ENCODE measurements around the gene FBXO28.
"Not testable (repeated sequence)": the region's sequence is repeated elsewhere in the genome, so short reads cannot be mapped to it uniquely, and the experiment has no call there.

FBXO28 gene, protein sequence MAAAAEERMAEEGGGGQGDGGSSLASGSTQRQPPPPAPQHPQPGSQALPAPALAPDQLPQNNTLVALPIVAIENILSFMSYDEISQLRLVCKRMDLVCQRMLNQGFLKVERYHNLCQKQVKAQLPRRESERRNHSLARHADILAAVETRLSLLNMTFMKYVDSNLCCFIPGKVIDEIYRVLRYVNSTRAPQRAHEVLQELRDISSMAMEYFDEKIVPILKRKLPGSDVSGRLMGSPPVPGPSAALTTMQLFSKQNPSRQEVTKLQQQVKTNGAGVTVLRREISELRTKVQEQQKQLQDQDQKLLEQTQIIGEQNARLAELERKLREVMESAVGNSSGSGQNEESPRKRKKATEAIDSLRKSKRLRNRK

DNA sequence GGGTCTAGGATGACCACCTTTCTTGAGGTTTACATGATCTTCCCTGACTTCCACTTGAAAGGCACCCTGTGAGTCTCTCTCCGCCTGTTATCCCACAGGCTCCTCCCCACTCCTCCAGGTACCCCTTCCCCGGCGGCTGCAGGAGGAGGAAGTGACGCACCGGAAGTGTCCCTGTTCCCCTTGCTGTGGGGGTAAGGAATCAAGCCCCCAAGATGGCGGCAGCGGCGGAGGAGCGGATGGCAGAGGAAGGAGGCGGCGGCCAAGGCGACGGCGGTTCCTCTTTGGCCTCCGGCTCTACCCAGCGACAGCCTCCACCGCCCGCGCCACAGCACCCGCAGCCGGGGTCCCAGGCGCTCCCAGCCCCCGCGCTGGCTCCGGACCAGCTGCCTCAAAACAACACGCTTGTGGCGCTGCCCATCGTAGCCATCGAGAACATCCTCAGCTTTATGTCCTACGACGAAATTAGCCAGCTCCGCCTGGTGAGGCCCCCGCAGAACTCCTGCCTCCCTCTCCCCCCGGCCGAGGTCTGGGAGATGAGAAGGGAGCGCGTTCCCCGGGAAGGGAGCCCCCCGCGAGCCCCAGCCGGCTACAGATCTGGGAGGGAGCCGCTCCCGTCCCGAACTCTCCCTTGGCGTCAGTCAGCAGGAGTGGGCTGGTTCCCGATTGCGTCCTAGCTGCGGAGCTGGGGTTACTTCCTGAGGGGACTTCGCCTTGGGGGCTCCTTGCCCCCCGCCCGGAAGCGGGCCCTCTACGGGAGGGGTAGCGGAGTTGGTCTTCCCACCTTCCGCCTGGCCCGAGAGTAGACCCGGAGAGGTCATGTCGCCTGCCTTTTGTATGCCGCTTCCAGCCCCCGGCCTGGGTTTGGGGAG lies at the start of gene FBXO28:
FBXO28 (plus strand) TSS at position 194 of the 869 bp plus-strand sequence; CDS start at position 213, 19 bp downstream.
- DNase-seq (ENCODE audit: low read depth in 2 of 2) = peak; percentile 87 to 88

DNA sequence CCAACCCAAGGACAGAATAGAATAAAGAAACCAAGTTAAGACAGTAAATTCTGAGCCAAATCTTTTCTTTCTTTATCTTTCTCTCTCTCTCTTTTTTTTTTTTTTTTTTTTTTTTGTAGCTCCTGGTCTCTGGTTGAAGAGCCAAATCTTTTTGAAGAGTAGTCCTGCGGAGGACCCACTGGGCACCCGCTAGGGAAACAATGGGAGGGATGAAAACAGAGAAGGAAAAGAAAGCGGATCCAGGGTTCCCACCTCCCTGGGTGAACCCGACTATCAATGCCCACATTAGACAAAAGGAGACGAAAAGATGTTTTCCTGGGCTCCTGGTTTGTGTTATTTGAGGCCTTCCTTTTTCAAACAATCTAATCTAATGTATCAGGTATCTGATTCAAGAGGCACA lies 49.8 kb upstream of the FBXO28 start:
- DNase-seq (ENCODE audit: low read depth in 2 of 2) = no peak

DNA sequence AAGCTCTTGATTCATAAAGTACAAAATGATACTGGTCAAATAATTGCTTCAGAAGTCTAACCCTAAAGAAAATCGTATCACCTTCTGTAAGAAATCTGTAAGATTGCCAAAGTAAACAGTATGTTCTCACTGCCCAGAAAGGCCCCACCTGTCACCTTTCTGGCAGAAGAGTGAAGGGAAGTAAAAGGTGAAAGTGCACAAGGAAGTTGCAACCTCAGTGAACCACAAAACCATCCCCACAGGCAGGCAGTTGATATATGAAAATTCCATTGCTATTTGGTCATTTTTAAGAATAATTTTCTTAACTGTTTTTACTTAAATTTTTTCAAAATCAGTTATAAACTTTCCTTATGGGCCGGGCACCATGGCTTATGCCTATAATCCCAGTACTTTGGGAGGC lies 48.5 kb upstream of the FBXO28 start:
- no peak for DNase-seq (ENCODE audit: low read depth in 2 of 2)

DNA sequence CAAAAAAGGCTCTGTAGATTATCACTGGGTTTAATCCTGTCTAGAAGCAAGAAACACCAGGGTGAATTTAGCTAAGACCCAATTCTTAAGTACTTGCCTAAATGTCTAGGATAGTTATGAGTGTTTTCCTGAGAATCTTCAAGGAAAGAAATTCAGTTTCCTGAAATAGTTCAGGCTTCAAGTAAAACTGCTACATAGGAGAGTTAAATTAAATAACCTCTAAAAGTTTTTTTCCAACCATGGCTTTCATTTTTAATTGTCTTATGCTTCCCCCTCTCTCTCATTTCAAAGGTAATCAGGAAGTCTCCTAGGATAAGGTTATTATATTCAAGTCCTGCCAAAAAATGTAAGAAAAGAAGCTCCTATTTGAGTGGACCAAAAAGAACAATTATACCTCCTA lies 46.7 kb upstream of the FBXO28 start:
- DNase-seq (ENCODE audit: low read depth in 2 of 2) = no peak

DNA sequence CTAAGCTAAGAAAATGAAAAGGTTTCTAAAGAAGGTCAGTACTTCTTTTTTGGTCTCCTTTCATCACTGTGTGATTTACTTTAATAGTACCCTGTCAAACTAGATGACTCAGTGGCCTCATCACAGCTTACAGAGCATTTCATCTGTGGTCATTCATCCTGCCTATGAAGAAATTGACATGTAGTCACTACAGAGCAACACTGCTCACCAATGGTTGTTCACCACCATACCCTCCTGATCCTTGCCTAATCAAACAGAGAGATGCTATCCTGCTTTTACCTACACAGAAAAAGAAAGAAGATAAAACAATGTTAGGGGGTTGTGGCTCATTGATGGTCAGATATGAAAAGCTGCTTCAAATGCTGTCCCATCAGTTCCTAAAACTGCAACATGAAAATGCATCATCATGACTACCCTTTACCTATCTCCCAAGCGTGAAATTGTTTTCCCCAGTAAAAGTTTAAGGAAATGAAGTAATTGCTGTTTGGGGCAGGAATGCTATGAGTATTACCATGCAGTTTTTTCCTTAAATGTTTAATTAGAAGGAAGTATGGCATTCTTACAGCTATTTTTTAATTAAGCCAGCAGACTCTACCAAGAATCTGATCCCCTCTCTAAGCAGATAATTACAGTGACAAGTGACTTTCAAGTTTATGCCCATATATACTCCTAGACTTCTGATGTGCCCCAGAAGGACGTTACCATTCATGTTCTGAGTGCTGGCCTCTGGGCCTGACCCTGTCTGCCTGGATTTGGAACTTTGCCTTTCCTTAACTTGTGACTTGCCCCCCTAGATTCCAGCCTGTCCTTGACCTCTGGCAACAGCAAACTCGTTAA lies 46.1 kb upstream of the FBXO28 start:
- DNase-seq (ENCODE audit: low read depth in 2 of 2) = peak; percentile 51 to 57

DNA sequence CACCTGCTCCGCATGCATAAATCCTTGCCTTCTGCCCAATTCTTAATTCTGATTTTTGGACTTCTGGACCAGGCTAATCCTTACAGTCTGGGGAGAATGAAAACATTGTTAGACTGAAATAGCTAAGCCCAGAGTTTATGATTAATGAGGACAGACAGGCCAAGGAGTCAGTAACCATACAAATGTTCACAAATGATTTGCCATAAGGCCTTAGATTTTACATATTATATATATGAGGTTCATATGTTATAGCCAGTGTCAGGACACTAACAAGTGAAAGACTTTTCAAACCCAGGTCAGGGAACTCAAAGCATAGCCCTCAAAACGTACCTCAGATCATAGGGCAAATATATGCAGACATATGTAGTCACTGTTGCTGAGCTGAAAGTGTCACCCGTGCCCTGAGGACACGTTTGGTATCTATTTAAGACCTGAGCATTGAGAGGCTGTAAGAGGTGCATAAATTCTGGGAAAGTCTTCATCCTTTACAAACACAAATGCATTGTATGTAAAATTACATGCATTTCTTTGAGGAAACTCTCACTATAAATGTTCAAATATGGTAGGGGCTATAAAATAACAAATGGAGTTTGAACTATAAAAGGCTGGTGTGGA lies 45.3 kb upstream of the FBXO28 start:
- DNase-seq (ENCODE audit: low read depth in 2 of 2) = no peak

DNA sequence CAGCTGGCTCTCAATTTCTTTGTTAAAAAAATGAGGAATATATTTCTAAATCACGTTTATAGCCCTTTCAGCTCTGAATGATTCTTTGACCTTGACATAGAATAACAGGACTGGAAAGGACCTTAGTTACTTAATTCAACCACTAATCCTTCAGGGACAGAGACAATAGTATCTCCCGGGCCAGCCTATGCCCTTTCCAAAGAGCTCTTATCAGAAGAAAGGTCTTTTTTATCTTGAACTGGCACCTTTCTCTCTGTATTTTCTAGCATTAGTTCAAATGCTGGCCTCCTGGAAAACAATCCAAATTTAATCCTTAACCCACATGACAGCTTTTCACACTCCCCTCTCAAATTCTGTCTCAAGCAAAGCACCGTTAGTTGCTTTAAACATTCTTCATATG lies 44.8 kb upstream of the FBXO28 start:
- no peak for DNase-seq (ENCODE audit: low read depth in 2 of 2)

DNA sequence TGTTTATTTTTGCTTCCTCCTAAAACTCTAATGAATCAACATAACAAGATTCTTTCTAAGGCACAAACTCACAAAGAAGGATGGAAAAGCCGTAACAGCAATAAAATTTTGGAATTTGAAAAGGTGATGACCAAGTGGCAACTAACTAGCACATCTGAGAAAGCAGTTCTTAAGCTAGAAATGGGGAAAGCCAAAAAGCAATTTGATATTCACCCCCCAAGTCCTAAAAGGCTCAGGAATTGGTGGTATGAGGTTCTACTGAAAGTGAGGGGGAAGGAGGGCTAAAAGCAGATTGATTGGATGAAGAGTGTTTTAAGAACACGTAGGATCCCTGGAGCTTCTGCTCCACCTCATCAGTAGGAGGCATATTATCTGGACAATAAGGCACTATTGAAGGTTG lies 43.4 kb upstream of the FBXO28 start:
- no peak for DNase-seq (ENCODE audit: low read depth in 2 of 2)

DNA sequence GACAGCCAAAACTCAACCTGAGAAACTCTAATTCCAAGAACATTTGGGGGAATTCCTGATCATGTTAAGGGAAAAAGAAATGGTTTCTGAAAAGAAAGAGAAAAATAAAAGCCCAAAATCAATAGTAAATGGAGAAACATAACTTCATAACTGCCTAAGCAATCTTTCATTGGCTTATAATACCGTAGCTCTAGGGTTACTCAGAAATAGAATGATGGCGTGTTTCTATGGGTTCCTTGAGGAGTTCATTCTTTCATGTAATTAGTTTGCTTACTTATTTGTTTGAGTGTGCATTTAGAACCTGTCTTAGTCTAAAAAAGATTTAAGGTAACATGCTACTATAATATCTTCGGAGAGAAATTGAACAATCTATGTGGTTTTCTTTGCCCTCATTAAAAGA lies 37.5 kb upstream of the FBXO28 start:
- no peak for DNase-seq (ENCODE audit: low read depth in 2 of 2)

DNA sequence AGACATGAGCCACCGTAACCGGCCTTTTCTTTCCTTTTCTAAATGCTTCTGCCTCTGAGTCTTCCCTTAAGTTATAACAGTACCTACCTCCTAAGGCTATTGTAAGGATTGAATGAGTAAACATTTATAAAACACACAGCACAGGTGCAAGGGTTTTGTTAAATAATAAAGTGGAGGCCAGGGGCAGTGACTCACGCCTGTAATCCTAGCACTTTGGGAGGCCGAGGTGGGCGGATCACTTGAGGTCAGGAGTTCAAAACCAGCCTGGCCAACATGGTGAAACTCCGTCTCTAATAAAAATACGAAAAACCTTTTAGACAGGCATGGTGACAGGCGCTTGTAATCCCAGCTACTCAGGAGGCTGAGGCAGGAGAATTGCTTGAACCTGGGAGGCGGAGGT lies 34.3 kb upstream of the FBXO28 start:
- not testable (repeated sequence) for DNase-seq (ENCODE audit: low read depth in 2 of 2)

DNA sequence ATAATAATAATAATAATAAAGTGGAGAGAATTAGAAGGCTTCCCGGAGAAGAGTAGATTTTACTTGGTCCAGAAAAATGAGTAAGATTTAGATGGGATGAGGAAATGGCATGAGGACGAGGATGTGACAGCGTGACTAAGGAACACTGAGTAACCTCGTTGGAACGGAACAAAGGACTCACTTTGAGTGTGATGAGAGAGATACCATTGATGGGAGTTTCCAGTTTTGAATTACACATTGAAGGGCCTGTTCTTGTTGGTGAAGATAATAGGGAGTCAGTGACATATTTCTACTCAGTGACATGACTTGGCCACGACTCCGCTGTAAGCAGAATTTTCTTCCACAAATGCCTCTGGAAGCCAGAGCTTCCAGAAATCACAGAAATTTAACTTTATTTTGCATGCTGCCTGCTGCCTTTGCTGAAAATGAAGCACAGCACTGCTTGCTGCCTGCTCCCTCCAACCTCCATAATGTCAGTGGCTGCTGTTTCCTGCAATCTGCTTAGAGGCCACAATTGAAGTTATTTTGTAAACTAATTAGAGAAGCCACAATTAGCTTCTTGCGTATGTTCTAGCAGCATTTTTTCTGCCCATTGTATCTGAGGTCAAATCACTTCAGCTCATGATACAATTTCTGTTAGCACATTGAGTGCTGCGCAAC lies 33.7 kb upstream of the FBXO28 start:
- no peak for DNase-seq (ENCODE audit: low read depth in 2 of 2)

DNA sequence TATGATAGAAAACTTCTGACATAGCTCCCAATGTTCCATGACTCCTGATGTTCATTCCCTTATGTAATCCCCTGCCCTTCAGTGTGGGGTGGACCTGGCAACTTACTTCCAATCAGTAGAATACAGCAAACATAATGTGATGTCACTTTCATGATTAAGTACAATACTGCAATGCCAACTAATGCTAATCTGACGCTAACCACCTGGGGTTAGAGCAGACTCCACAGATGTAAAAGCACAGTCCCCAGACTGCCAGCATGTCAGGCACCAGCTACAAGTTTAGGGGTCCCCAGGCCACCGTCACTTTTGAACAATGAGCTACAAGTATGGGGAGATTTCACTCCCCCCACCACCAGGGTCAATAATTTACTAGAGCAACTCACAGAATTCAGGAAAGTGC lies 32.3 kb upstream of the FBXO28 start:
- DNase-seq (ENCODE audit: low read depth in 2 of 2) = no peak

DNA sequence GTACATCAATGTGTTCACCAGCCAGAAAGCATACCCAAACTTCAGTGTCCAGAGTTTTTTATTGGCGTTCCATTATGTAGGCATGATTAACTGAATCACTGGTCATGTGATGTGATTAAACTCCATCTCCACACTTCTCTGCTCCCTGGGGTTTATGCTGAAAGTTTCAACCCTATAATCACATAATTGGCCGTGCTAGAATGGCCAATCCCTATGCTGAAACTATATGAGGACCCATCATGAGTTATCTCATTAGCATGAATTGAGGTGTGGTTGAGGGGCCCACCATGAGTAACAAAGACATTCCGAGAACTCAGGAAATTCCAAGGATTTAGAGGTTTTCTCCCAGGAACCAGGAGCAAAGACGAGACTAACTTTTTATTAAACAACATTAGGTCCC lies 31.8 kb upstream of the FBXO28 start:
- DNase-seq (ENCODE audit: low read depth in 2 of 2) = peak in 1 of 2 experiments; percentile 37

DNA sequence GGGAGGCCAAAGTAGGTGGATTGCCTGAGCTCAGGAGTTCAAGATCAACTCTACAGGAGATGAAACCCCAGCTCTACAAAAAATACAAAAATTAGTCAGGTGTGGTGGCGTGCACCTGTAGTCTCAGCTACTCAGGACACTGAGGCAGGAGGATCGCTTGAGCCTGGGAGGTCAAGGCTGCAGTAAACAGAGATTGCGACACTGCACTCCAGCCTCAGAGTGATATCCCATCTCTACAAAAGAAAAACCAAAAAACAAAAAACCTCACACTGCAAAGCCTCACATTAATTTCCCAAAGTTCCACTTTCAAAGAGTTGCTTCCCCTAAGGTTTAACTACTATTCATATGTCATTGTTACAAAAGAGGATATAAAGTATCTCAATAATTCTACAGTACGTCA lies 29.0 kb upstream of the FBXO28 start:
- DNase-seq (ENCODE audit: low read depth in 2 of 2) = no peak

DNA sequence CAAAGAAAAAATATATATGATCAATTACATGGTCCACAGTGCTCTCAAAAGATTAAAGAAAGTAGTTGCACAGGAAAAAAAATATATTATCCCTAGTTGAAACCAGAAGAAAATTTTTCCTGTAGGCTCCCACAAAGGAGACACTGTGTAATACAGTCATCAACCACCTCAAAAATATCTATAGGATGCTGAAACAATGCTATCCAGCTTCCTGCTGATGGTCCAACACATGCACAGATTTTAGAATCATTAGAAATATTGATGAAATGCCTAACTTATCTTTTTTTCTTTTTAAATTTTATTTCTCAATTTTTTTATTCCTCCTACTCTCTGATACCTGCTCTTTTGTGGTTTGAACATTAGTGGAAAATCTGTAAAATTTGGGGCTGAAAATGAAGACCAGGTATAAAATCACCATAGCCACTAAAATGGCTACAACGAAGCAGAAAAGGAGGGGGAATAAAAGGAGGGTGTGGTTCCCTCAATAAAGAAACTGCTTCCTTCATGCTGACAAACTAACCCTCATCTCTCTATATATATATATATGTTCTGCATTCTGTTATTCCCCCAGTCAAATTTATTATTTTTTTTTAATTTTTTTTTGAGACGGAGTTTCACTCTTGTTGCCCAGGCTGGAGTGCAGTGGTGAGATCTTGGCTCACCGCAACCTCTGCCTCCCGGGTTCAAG lies 28.3 kb upstream of the FBXO28 start:
- DNase-seq (ENCODE audit: low read depth in 2 of 2) = no peak

DNA sequence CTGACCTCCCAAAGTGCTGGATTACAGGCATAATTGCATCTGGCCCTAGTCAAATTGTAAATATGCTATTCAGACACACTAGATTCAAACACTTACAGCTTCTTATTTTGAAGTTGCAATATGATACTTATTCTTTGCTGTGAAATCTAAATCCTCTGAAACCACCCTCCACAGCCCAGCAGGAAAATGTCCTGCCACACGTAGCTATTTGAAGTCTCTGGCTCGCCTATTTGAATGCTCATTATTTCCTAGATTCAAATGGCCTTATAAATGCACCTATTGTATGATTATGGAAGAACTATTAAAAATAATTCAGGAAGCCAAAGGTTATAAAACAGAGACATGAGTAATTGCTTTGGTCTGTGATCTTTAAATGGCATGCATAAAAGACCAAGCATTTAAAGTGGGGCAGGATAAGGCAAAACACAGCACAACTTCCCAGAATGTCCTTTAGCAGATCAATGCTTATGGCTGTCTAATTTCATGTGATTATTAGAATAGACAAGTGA lies 26.6 kb upstream of the FBXO28 start:
- DNase-seq (ENCODE audit: low read depth in 2 of 2) = no peak

DNA sequence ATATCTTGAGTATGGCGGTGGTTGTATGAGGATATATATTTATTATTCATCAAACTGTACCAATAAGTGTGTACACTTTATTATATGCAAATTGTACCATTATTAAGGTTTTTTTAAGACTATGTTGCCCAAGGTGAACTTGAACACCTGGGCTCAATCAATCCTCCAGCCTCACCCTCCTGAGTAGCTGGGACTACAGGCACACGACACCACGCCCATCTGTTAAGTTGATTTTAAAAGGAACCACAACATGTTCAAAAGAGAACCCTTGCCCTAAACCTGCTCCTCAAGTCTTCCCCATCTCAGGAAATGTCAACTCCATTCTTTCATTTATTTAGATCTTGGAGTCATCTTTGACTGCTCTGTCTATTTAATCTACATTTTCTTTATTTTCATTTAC lies 24.3 kb upstream of the FBXO28 start:
- no peak for DNase-seq (ENCODE audit: low read depth in 2 of 2)

DNA sequence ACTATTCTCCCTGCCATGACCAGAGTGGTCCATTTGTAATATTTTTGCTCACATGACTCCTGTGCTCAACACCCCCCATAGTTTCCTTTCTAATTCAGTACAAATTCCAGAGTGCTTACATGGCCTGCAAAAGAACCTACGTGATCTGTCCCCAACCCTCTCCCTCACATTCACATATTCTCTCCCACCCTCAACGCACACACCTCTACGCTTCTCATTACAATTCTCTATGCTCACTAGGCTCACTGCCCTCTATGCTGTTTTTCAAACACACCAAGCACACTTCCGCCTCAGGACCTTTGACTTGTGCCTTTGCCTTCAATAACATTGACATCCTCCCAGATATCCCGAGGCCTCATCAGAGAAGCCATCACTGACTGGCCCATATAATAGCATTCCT lies 23.8 kb upstream of the FBXO28 start:
- no peak for DNase-seq (ENCODE audit: low read depth in 2 of 2)

DNA sequence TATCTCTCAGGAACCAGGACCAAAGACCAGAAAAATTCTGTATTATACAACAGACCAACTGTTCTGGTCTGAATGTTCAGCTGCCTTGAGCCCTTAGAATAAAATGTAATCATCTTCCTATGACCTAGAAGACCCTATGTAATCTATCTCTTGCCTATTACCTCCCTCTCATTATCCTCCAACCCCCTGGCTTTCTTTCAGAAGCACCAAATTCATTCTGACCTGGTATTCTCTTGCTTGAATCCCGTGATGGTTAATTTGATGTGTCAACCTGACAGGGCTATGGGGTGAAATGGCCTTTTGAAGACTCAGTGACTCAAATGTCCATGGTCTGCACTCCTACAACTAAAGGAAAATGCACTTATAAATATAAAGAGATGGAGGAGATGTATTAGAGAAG lies 21.8 kb upstream of the FBXO28 start:
- DNase-seq (ENCODE audit: low read depth in 2 of 2) = no peak

DNA sequence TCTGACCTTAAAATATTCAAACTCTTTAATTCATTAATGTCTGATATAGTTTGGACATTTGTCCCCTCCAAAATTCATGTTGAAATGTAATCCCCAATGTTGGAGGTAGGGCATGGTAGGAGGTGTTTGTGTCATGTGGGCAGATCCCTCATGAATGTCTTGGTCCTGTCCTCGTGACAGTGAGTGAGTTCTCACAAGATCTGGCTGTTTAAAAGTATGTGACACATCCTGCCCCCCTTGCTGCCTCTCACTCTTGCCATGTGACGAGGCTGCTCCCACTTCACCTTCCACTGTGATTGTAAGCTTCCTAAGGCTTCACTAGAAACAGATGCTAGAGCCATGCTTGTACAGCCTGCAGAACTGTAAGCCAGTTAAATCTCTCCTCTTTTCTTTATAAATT lies 21.3 kb upstream of the FBXO28 start:
- no peak for DNase-seq (ENCODE audit: low read depth in 2 of 2)

Measured in fibroblast of skin of left quadriceps (primary cell).